ENCODE results near the gene RNASE11.
"Not testable (repeated sequence)": the region's sequence is repeated elsewhere in the genome, so short reads cannot be mapped to it uniquely, and the experiment has no call there.

The RNASE11 gene

DNA sequence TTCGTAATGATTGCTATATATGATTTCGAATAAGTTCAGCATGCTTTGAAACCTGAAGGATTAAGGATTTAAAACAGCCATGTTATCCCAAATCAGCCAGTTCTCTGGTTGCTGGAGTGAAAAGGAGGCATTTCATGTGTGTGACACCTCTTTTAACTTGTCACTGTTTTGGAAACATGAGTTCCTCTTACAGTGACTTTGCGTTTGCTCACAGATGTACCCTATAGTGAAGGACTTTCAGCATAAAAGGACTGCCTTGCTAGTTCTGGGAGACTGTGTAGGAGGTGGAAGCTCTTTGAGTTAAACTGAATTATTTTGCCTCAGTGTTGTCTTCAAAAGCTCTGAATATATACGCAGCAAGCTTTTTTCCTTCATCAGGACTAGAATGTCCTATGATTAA, 7.6 kb downstream of the RNASE11 start:
- no peak for DNase-seq (ENCODE audit: low spot score)

DNA sequence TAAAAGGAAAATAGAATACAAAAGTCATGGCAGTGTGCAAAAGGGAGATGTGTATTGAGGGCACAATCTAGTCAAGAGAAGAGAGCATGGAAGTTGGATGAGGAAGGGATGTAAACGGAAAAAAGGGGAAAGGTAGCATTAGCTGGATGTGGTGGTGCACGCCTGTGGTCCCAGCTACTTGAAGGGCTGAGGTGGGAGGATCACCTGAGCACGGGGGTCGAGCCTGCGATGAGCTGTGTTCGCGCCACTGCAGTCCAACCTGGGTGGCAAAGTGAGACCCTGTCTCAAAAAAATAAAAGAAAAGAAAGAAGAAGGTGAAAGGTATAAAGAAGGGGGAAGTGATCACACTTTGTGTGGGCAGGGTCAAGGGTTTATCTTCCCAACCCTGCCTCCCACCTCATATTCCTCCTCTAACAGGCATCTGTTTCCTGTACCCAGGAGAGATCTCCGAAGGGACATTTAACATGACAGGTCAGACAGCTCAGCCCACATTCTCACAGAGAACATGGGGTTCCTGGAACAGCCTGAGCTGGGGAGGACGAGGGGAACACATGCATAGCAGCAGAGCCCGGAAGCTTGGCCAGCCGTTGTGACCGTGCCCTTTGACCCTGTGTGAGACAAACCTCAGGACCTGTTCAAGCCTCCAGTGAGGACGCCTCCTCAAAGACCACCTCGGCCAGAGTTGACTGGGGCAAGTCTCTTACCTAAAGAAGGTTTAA, 8.9 kb downstream of the RNASE11 start:
- DNase-seq (ENCODE audit: low spot score): no peak

DNA sequence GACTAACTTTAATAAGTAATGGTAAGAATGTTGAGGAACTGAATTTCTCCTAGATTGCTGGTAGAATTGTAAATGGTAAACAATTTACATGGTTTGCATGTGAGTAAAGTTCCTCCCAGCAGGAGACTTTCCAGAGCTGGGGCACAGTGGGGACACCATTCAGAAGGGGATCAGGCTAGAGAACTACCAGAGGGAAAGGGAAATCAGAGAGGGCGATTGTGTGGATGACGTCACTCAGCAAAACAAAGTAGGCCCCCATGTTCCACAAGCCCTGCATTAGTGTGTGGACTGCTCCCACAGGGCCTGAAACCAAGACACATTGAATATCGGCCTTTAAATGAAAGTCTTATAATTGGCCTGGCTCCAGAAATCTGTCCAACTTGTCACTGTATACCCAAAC, 9.5 kb downstream of the RNASE11 start:
- DNase-seq (ENCODE audit: low spot score): no peak

DNA sequence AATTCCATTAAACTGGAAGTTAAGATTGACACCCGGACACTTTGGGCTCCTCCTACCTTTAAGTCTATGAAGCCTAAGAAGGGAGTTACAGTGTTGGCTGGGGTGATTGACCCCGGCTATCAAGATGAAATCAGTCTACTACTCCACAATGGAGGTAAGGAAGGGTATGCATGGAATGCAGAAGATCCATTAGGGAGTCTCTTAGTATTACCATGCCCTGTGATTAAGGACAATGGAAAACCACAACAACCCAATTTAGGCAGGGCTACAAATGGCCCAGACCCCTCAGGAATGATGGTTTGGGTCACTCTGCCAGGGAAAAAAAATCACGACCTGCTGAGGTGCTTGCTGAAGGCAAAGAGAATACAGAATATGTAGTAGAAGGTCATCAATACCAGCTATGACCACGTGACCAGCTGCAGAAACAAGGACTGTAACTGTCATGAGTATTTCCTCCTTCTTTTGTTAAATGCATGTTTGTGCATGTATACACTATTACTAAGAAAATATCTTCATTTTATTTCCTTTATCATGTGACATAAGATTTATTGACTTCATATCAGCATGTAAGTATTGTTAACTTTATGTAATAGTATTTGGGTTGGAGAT, 15.3 kb downstream of the RNASE11 start:
- not testable (repeated sequence) for DNase-seq (ENCODE audit: low spot score)

DNA sequence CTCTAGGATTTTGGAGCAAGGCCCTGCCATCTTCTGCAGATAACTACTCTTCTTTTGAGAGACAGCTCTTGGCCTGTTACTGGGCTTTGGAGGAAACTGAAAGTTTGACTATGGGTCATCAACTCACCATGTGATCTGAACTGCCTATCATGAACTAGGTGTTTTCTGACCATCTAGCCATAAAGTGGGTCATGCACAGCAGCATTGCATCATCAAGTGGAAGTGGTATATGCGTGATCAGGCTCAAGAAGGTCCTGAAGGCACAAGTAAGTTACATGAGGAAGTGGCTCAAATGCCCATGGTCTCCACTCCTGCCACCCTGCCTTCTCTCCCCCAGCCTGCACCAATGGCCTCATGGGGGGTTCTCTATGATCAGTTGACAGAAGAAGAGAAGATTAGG, 17.1 kb downstream of the RNASE11 start:
- DNase-seq (ENCODE audit: low spot score): not testable (repeated sequence)

DNA sequence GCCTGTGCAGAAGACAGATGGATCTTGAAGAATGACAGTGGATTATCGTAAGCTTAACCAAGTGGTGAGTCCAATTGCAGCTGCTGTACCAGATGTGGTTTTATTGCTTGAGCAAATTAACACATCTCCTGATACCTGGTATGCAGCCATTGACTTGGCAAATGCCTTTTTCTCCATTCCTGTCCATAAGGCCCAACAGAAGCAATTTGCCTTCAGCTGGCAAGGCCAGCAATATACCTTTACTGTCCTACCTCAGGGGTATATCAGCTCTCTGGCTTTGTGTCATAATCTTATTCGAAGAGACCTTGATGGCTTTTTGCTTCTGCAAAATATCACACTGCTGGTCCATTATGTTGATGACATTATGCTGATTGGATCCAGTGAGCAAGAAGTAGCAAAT, 17.9 kb downstream of the RNASE11 start:
- not testable (repeated sequence) for DNase-seq (ENCODE audit: low spot score)

DNA sequence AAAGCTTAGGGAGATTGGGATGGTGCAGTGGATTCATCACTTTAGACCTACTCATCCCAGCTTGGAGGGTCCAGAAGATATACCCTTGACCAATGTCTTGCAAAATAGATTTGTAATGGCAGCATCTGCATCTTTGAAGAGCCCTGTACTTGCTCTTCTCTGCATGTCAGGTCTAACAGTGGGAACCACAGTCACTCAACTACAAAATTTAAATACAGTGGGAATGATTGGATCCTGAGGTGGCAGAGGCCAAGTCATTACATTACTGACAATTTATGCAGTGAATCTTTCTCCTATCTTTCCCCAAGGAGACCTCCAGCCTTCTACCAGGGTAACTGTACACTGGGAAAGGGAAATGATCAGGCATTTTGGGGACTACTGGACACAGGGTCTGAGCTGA, 18.7 kb downstream of the RNASE11 start:
- no peak for DNase-seq (ENCODE audit: low spot score)

DNA sequence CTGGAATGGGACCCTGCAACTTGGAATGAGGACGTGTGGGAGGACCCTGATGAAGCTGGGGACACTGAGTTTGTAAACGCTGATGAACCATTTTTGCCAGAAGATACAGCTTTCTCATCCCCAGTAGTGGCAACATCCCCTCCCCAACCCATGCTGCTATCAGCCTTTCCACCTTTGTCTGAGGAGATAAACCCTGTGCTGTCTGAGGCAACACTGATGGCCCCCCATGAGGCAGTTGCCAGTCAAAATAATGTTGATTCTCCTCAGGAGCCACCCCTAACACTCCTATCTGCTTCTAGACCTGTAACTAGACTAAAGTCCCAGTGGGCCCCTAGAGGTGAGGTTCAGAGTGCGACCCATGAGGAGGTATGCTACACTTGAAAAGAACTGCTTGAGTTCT, 19.4 kb downstream of the RNASE11 start:
- DNase-seq (ENCODE audit: low spot score): no peak

DNA sequence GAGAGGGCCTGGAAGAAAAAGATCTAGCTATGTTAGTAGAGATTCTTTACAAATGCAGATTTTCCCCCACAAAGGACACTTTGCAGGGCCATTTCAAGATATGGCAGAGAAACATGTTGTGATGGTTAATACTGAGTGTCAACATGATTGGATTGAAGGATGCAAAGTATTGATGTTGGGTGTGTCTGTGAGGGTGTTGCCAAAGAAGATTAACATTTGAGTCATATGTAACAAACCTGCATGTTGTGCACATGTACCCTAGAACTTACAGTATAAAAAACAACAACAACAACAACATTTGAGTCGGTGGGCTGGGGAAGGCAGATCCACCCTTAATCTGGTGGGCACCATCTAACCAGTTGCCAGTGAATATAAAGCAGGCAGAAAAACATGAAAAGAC, 20.6 kb downstream of the RNASE11 start:
- DNase-seq (ENCODE audit: low spot score): not testable (repeated sequence)

DNA sequence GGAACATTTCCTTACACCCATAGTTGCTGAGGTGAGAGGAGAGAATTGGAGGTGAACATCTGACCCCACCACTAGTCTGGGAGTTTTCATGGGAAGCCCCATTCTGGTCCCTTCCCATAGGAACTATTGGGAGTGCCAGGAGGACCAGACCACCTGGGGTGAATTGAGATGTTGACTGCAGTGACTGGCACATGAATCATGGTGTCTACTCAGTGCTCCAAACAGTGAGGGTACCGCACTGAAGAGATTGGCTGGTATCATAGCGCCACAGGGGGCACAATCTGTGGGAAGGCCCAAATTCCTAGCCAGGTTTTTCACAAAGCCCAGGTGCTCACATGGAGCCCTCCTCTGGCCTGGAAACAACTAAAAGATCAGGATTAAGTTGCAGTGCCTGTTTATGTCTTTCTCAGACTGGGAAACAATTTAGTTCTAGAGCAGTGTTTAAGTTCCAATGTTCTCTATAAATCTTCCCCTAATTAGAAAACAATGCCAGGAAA, 23.3 kb downstream of the RNASE11 start:
- DNase-seq (ENCODE audit: low spot score): no peak

DNA sequence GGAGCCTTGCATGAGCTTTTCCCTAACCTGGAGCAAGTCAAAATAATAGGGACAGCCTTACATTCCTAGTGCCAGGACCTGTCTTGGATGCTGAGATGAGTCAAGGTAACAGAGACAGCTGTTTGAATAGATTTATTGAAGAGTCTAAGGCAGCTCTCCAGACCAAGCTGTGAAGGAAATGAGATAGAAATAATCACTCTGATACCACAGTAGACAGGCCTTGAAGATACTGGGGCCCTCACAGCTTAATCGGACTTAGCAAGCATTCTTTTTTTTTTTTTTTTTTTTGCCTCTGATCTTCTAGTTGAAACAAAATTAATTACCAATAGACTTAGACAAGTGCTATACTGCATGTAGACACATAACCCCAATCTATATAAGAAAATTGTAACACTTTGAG, 23.8 kb downstream of the RNASE11 start:
- no peak for DNase-seq (ENCODE audit: low spot score)

DNA sequence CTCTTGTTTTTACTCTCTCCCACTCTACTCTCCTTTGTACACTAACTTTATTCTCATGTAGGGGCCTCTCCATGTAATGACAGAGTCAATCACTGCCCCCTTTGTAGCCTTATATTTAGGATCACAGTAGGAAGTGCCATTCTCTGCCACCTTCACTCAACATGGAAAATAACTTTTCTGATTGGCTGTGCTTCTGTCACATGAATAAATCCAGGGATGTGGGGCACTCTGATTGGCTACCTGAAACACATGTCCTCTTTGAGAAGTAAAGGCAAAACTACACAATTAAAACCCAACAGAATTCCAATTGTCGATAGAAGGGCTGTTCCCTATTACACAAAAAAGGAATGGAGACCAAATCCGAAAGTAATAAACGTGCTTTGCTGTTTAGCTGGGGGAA, 26.8 kb downstream of the RNASE11 start, which contains the start of gene RNASE9:
RNASE9 (minus strand) TSS at position 87 of the 400 bp plus-strand sequence.
- no peak for DNase-seq (ENCODE audit: low spot score)

DNA sequence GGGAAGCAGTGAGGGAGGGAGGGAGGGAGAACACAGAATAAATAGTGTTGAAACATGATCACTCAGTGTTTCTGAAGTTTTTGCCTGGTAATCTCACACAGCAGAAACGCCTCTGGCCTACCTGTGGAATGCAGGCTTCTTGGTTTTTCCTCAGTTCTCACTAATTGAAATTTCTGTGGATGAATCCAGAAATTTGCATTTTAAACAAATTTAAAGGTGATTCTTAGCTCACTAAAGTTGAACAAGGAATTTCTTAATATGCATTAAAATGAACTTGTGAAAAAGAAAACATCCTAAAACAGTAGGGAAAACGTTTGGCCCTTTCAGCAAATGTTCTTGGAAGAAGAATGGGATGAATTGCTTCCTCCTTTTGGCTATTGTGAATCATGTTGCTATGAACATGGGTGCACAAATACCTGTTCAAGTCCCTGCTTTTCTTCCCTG, 28.3 kb downstream of the RNASE11 start:
- DNase-seq (ENCODE audit: low spot score): no peak

DNA sequence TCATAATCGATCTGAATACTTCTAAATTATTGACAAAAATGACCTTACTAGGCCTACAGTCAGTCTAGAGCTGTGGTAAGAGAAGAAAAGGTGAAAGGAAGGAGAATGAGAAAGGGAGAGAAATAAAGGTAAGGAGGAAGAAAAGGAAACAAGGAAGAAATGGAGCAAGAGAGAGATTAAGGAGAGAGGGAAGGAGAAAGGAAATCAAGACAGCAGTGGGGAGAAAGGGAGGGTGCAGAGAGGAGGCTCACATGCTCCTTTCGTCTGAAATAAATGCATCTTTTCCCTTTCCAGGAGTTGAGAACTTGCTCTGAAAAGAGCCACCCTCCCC, 30.6 kb downstream of the RNASE11 start:
- no peak for DNase-seq (ENCODE audit: low spot score)

DNA sequence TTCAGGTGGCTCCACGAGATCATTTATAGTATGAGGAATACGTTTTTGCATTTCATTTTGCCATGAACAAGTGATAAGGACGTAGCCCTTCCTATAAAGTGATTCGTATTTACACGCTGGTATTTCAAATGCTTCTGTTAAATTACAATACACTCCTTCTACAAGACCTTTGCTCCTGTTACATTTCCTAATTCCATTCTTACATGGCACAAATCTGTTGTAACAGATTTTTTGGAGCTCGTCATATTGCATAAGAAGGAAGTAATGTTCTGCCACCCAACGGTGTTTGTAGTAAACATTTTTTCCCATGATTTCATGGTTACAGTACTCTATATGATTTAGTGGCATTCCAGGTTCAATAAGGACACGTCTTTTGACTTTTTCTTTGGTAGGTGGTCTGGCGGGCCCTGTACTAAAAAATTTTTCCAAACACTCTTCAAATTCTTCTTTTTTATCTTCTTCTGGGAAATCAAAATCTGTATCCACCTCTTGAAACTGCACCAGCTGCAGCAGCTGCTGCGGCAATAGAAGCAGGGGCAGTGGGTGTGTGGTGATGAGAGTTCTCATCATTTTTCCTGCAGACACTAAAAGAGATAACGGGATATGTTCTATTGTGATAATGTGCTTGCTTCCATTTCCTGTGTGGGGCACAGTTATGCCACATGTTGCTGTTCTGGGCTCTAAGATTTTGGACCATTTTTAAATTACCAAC, 31.1 kb downstream of the RNASE11 start:
- DNase-seq (ENCODE audit: low spot score): no peak

DNA sequence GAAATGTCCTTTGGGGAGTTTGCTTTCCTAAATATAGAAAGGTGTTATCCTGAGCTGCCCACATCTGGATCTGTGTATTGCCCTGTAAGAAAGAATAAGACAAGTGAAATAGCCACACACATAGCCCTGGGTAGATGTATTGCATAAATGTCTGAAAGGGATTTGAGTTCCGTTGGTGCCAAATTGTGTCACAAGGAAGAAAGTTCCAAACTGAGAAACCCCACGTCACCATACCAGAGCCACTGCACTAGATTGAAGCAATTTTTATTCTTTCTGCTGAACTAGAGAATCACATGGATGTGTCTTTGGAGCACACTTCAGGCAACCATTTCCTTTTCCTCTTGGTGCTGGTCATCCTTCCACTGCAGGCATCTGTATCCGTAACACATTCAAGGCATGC, 32.0 kb downstream of the RNASE11 start:
- no peak for DNase-seq (ENCODE audit: low spot score)

DNA sequence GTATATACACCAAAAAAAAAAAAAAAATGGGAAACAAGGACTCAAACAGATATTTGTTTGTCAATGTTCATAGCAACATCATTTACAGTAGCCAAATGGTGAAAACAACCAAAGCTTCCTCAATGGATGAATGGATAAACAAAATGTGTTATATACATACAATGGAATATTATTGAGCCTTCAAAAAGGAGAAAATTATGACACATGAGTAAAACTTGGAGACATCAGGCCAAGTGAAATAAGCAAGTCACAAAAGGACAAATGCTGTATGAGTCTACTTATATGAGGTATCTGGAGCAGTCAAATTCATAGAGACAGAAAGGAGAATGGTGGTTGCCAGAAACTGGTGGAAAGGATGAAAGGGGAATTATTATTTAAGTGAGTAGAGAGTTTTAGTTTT, 34.8 kb downstream of the RNASE11 start:
- no peak for DNase-seq (ENCODE audit: low spot score)

DNA sequence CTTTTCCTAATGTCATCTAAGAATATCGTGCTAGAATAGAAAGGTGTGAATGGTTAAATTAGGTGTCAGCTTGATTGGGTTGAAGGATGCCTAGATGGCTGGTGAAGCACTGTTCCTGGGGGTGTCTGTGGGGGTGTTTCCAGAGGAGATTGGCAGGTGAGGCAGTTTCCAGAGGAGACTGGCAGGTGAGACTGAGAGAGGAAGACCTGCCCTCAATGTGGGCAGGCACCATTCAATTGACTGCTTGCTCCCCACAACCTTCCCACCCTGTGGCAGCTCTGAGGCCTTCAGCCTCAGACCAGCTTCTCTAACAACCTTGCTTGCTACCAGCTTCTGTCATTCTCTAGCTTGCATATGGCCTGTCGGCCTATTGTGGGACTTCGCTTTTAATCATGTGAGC, 36.2 kb downstream of the RNASE11 start:
- no peak for DNase-seq (ENCODE audit: low spot score)

DNA sequence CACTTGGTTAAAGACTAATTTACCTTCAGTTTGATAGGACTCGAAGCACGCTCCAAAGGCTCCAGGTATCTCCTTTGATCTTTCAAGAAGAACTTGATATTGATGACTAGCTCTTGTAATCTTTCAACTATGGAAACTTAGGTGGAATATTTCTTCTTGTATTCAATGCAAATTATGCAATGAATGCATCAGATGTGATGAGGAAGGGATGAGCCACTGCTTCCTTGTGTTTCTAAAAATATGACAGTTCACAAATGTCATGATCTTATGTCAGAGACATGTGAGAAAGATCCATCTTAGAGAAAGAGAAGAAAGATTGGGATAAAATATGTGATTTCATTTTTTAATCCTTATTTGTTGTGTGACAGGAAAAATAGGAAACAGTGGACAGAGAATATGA, 36.9 kb downstream of the RNASE11 start:
- DNase-seq (ENCODE audit: low spot score): no peak

DNA sequence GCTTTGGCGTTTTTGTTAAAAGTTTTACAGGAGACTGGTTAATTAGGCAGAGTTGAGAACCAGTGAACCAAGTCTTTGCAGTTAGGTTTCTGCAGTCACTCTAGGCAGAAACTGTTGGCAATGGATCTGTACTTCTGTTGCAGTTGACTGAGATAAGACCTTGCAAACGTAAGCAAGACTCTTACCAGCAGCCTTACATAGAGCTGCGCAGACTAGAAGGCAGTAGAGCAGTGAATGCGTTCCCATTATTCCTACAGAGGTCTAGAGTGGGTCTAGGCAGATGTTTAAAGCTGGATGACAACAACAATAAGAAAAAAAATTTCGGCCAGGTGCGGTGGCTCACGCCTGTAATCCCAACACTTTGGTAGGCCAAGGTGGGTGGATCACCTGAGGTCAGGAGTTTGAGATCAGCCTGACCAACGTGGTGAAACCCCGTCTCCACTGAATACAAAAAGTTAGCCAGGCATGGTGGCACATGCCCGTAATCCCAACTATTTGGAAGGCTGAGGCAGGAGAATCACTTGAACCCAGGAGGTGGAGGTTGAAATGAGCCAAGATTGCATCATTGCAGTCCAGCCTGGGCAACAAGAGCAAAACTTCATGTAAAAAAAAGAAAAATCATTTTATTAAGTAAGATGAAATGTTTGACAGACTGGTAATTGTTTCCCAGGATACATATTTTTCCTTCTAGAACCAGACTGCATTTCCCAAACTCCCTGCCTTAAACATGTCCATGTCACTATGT, 39.2 kb downstream of the RNASE11 start:
- no peak for DNase-seq (ENCODE audit: low spot score)

DNA sequence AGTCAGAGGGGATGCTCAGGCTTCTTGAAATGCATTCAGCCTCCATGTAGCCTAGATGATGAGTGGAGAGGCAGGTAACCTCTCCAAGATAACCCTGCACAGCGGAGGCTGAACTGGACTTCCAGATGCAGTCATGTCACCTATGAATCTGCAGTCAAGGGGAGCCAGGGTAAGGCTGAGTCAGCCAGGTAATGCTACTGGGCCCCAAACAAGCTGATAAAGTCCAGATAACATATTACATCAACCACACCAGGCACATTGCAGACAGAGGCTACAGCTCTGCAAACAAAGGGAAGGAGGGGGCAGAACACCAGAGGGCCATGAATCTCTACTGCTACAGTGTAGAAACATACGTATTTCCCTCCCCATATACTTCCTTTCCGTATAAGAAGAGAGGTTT, 40.9 kb downstream of the RNASE11 start:
- DNase-seq (ENCODE audit: low spot score): no peak

DNA sequence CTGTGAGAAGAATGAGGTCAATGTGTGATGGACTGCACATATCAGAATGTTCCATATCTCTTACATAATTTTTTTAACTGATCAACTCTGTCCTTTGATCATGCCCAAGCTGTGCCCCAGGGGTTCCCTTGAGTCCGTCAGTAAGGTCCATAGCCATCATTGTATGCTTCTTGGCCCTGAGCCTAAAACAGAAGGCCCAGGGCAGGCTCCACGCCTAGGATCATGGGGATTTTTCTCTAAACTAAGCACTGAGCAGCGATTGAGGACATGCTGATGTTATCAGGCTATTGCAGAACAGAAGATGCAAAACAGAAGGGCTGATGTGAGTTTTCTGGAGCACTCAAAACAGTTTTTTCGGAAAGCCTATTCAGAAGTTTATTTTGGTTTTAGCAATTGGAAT, 47.9 kb downstream of the RNASE11 start:
- DNase-seq (ENCODE audit: low spot score): no peak

All from D341Med (cell line).